Erythroblast (primary cell): Measurements from ENCODE around the gene RORC.

Source experiments
- GATA1 ChIP-seq: IDR thresholded peaks from 2 replicates; pipeline ENCODE4 v1.6.1; 2011; ENCODE audit warnings: low read depth, mild to moderate bottlenecking, control low read depth, low read length, moderate library complexity
- POLR2A ChIP-seq: IDR thresholded peaks from 2 replicates; pipeline ENCODE4 v1.6.1; 2011; ENCODE audit warnings: mild to moderate bottlenecking, low read length

- no peak for TF ChIP-seq POLR2A
- TF ChIP-seq GATA1 = no peak
Observed at GRCh38 chr1:151799179-151800022, 32.2 kb downstream of the RORC start.
